ENCODE data around the gene DENND6A. TPM values are rescaled to one million over a fixed set of nuclear protein-coding genes. Genes with fewer than 3 reads are reported as not detected.
"Not testable (repeated sequence)": the region's sequence is repeated elsewhere in the genome, so short reads cannot be mapped to it uniquely, and the experiment has no call there.

The DENND6A gene
- polyA plus RNA-seq, 1 donor: 17.2 TPM

GRCh38 chr3:57691411-57692132 lies 1.3 kb downstream of the DENND6A start:
- DNase-seq: peak; percentile 19

GRCh38 chr3:57689367-57690053 lies 3.4 kb downstream of the DENND6A start:
- no peak for DNase-seq

GRCh38 chr3:57688291-57688690 lies 4.6 kb downstream of the DENND6A start:
- no peak for DNase-seq

GRCh38 chr3:57683286-57683685 lies 9.6 kb downstream of the DENND6A start:
- DNase-seq: no peak

GRCh38 chr3:57682284-57682683 lies 10.6 kb downstream of the DENND6A start:
- no peak for DNase-seq

- DNase-seq: no peak
Measured at GRCh38 chr3:57681691-57682090, 11.2 kb downstream of the DENND6A start.

- DNase-seq: no peak
Measured at GRCh38 chr3:57680046-57680445, 12.8 kb downstream of the DENND6A start.

- DNase-seq: no peak
Measured at GRCh38 chr3:57675530-57675929, 17.3 kb downstream of the DENND6A start.

GRCh38 chr3:57673156-57673555 lies 19.7 kb downstream of the DENND6A start:
- DNase-seq: no peak

- no peak for DNase-seq
Measured at GRCh38 chr3:57670543-57670942, 22.3 kb downstream of the DENND6A start.

- no peak for DNase-seq
Measured at GRCh38 chr3:57661404-57661803, 31.5 kb downstream of the DENND6A start.

GRCh38 chr3:57659806-57660439 lies 33.0 kb downstream of the DENND6A start:
- no peak for DNase-seq

- DNase-seq: no peak
Measured at GRCh38 chr3:57659004-57659673, 33.7 kb downstream of the DENND6A start.

GRCh38 chr3:57658536-57658935 lies 34.3 kb downstream of the DENND6A start:
- DNase-seq: no peak

- DNase-seq: no peak
Measured at GRCh38 chr3:57655727-57656126, 37.1 kb downstream of the DENND6A start.

- no peak for DNase-seq
Measured at GRCh38 chr3:57654267-57654666, 38.6 kb downstream of the DENND6A start.

GRCh38 chr3:57652203-57652602 lies 40.7 kb downstream of the DENND6A start:
- DNase-seq: no peak

GRCh38 chr3:57647292-57647940 lies 45.5 kb downstream of the DENND6A start:
- DNase-seq: no peak

GRCh38 chr3:57646723-57647122 lies 46.2 kb downstream of the DENND6A start:
- DNase-seq: peak; percentile 16

GRCh38 chr3:57644740-57645139 lies 48.1 kb downstream of the DENND6A start:
- DNase-seq: no peak

- no peak for DNase-seq
Measured at GRCh38 chr3:57637391-57637790, 55.5 kb downstream of the DENND6A start.

GRCh38 chr3:57634259-57634658 lies 58.6 kb downstream of the DENND6A start:
- DNase-seq: not testable (repeated sequence)

GRCh38 chr3:57627976-57628375 lies 64.9 kb downstream of the DENND6A start:
- no peak for DNase-seq

Data from hindlimb muscle (tissue), 1 donor.